Fibroblast of skin of back (primary cell): Measurements from ENCODE around the gene RHOXF1.
"Not testable (repeated sequence)": the region's sequence is repeated elsewhere in the genome, so short reads cannot be mapped to it uniquely, and the experiment has no call there.

Experiments
- DNase-seq: peaks from one replicate; pipeline ENCODE4 v3.0.0-alpha.2; 2013

Gene RHOXF1

DNA sequence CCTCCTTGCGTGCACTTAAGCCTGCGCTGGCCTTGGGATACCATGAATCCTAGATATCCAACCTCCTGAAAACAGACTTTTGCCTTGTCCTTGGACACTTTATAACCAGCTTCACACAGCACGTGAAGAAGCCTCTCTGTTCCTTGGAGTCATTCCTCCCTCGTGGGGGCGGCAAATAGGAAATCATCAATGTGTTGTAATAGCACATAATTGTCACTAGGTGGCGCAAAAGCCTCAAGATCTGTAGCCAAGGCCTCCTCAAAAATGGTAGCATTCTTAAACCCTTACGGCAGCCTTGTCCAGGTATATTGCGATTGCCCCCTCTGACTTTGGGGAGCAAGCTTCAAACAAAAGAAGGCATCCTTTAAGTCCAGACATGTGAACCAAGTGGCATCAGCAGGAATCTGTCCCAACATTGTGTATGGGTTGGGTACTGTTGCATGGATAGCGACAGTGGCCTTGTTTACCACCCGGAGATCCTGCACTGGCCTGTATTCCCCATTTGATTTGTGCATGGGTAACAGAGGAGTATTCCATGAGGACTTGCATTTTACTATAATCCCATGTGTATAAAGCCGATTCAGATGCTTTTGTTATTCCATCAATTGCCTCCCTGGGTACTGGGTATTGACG lies 30.0 kb downstream of the RHOXF1 start:
- not testable (repeated sequence) for DNase-seq

DNA sequence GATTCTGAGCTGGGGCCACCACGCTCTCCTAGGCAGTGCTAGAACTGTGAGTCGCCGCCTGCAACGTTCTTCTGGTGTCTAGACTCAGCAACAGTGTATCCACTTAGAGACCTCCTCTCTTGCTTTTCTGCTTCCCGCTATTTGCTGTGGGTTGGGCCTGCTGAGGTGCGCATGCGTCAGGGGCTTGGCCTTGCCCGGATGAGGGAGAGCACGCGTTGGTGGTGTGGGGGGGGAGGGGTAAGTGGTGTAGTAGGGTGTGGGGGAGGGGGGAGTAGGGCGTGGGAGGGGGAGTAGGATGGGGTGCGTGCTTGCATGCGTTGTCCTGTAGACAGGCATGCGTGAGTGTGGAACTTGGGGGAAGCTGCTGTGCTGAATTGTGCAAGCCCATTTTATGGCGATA lies 38.1 kb downstream of the RHOXF1 start, which contains the start of gene RHOXF2B:
TSS of gene RHOXF2B (minus strand) at position 101 of the 400 bp plus-strand sequence. CDS start 138 bp downstream, outside the sequence.
- not testable (repeated sequence) for DNase-seq

DNA sequence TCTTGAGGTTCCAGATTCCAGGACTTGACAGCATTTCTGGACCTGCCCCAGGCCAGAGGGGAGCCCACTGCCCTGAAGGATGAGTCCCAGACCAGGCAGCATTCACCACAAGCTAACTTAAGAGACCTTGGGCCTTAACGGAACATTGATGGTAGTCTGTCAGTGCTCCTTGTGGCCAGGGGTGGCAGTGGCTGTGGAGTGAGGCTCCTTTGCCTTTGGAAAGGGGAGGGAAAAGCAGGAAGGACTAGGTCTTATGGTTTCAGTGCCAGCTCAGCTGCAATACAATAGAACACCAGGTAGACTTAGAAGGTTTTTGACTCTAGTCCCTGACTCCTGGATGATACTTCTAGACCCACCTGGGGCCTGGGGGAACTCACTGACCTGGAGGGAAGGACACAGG lies 49.5 kb downstream of the RHOXF1 start:
- DNase-seq: not testable (repeated sequence)
